Measurements from ENCODE around the gene PRRG2.
A peak's percentile ranks its signal among the peaks of the same experiment; 100 is the strongest.

Gene PRRG2

DNA sequence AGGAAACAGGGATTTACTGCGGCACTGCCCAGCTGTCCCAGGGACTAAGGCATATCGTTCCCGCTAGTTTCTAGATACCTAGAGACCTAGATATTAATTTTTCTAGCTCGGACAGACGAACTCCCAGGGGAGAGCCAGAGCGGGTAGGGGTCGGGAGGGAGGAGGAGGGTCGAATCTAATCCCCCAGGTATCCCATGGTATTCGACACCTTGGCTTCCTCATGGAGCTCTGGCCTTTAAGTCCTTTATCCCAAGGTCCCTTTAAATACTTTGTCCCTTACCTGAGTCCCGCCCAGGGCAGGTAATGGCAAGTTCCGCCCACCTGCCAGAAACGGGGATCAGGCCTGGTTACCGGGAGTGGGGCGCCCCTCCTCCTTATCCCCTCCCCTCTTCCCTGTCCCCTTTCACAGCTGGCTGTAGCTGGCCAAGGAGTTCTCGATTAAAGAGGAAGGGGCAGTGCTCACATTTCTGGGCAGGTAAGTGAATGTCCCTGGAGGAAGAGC, at the start of gene PRRG2:
Gene PRRG2, plus strand, starts transcription at position 310 of the 502 bp plus-strand sequence. CDS start 1,904 bp downstream, outside the sequence.
- no peak for TF ChIP-seq ZFX (IDR thresholded peaks at IDR 0.05)
- TF ChIP-seq, protein P1, sequence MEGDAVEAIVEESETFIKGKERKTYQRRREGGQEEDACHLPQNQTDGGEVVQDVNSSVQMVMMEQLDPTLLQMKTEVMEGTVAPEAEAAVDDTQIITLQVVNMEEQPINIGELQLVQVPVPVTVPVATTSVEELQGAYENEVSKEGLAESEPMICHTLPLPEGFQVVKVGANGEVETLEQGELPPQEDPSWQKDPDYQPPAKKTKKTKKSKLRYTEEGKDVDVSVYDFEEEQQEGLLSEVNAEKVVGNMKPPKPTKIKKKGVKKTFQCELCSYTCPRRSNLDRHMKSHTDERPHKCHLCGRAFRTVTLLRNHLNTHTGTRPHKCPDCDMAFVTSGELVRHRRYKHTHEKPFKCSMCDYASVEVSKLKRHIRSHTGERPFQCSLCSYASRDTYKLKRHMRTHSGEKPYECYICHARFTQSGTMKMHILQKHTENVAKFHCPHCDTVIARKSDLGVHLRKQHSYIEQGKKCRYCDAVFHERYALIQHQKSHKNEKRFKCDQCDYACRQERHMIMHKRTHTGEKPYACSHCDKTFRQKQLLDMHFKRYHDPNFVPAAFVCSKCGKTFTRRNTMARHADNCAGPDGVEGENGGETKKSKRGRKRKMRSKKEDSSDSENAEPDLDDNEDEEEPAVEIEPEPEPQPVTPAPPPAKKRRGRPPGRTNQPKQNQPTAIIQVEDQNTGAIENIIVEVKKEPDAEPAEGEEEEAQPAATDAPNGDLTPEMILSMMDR (conservative IDR thresholded peaks at IDR 0.05), result no peak
- H3K27ac ChIP-seq, result peak within 1 kb of the TSS; percentile 70

DNA sequence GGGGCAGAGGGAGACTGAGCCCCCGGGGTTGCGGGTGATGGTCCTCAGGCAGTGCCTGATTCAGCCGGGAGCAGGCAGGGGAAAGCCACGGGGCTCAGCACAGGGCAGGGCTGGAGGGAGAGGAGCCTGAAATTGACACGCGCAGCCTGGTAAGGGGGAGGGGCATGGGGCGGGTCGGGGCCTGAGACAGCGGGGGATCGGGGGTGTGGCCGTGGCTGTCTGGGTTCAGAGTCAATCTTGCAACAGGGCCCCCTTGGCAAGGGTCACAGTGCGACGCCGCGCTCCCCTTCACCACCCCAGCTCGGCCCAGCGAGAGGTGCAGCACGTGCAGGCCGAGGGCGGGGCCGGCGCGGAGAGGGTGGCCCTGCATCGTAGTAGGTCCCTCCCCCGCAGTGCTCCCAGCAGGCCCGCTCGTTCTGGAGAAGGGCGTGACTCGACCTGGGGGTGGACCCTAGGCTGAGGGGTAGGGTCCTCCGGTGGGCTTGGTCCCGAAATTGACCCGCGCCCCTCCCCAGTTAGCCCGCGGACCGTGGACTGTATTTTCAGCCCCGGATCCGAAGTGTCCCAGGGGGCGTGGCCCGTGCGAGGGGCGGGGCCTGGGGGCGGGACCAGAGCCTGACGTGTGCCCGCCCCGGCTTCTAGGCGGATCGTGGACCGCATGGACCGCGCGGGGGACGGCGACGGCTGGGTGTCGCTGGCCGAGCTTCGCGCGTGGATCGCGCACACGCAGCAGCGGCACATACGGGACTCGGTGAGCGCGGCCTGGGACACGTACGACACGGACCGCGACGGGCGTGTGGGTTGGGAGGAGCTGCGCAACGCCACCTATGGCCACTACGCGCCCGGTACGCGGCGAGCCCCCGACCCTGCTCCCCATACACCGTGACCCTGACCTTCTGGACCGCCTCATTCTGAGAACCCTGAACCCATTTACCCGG, 47.3 kb upstream of the PRRG2 start:
- TF ChIP-seq ZFX (IDR thresholded peaks at IDR 0.05), result no peak
- TF ChIP-seq, protein P1 (conservative IDR thresholded peaks at IDR 0.05), result no peak; the same call in 1 of the 2 replicates
- H3K27ac ChIP-seq, result peak overlapping the region; percentile 59

DNA sequence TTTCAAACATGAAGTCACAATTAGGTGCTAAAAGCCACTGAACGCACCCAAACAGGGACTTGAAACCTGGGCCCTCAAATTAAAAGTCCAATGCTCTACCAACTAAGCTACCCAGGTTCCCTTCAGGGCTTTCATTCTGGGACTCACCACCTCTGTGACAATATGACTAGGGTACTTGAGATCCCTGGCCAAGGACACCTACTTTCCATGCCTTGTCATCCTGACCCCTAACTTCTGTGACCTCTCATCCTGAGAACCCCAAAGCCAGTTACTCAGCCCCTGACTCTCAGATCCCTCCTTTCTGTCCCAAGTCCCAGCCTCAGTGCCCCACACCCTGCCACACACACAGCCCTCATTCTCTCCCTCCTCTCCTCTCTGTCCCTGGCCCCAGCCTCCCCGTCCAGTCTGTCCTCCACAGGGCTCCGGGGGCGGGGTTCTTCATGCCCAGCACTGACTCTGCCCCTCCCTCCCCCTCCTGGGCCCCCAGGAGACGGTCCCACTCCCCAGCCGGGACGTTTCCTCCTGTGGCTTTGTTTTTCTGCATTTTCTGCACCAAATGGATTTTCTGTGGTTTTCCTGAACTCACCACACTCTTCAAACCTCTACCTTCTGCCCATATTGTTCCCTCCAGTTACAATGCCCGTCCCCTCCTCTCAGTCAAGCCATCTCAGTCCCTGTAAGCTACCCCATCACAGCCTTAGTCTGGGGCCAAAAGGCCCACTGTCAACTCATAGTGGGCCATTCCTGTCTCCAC, 46.3 kb upstream of the PRRG2 start:
- no peak for TF ChIP-seq ZFX (IDR thresholded peaks at IDR 0.05)
- TF ChIP-seq, protein P1 (conservative IDR thresholded peaks at IDR 0.05), result no peak
- H3K27ac ChIP-seq, result peak overlapping the region; percentile 59

DNA sequence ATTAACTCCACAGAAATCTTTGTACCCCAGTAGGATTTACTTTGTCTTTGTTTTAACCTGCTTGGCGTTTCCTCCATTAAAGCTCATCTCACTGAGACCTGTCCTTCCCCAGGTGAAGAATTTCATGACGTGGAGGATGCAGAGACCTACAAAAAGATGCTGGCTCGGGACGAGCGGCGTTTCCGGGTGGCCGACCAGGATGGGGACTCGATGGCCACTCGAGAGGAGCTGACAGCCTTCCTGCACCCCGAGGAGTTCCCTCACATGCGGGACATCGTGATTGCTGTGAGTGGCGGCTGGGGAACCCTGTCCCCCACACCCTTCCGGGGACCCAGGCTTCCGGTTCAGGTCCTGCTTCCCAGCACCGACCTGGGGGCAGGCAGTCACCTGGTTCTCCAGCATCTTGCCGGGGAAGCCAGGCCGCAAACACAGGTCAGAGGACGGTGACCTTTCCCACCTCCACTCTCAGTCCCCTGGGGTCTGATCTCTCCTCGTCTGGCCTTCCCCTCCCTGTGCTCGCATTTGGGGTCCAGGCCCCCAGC, 44.1 kb upstream of the PRRG2 start:
- TF ChIP-seq, protein P1 (conservative IDR thresholded peaks at IDR 0.05), result no peak

DNA sequence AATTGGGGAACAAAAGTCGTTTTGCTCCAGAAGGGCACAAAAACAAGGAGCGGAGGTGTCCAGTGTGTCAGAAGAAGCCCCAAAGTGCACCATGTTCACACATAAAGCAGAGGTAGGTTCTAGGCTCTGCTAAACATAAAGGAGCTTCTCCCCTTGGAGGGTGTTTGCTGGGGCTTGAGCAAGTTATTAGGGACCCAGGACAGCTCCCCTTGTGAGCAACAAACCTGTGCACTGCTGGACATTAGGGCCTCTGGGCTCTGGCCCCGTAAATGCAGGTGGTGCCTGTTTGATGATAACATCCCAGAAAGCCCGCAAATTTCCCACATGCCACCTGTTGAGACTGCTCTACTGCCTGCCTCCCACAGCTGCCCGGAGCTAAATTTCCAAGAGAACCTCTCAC, 42.5 kb upstream of the PRRG2 start:
- H3K27ac ChIP-seq, result no peak overlapping the region
- TF ChIP-seq ZFX (IDR thresholded peaks at IDR 0.05), result no peak
- TF ChIP-seq, protein P1 (conservative IDR thresholded peaks at IDR 0.05), result no peak

More for the DNA sequence above, 44.1 kb upstream of the PRRG2 start:
- H3K27ac ChIP-seq, result no peak overlapping the region

DNA sequence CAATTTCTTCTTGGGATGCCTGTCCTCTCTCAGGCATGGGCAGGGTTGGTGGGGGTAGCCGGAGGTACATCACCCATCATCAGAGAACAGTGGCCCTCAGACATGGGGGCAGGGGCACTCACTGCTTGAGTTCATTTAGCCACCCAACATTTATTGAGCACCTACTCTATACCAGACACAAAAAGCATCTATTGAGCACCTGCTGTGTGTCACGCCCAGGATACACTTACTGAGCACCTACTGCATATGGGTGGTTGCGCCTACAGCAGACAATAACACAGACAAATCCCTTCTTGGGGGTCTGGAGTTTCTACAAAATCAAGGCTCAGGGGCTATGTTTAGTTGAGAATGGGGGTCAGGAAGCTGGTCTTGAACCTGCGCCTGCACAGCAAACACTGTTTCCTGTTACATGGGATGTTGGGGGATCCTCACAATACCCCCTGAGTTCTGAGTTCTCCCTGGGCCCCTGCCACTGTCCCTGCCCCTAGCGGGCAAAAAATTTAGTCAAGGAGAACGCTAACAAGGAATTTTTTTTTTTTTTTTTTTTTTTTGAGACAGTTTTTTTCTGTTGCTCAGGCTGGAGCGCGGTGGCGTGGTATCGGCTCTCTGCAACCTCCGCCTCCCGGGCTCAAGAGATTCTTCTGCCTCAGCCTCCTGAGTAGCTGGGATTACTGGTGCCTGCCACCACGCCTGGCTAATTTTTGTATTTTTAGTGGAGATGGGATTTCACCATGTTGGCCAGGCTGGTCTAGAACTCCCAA, 41.7 kb upstream of the PRRG2 start:
- no peak overlapping the region for H3K27ac ChIP-seq
- no peak for TF ChIP-seq ZFX (IDR thresholded peaks at IDR 0.05)
- TF ChIP-seq, protein P1 (conservative IDR thresholded peaks at IDR 0.05), result no peak
